ENCODE results near the gene NAA20.

GRCh38 chr20:20052074-20052970, 35.2 kb downstream of the NAA20 start, which contains the start of the genes CFAP61 and CRNKL1:
- no peak for TF ChIP-seq CTCF (IDR thresholded peaks at IDR 0.05)
- no peak for TF ChIP-seq REST (IDR thresholded peaks at IDR 0.05; ENCODE audit: insufficient read depth in 1 of 2, low read depth in 2 of 2, low read length in 1 of 2)
- peak; percentile 64; the same call in 1 of the 2 replicates for TF ChIP-seq POLR2AphosphoS5 (IDR thresholded peaks at IDR 0.05; ENCODE audit: low read depth, low read length)
- TF ChIP-seq TCF7L2 (IDR thresholded peaks at IDR 0.05; ENCODE audit: low read depth, low read length): peak; percentile 52; the same call in 1 of the 2 replicates
